Measurements from ENCODE around the gene DCUN1D4.

DCUN1D4 gene

GRCh38 chr4:51842554-51843308, at the start of gene DCUN1D4:
DCUN1D4 (plus strand) TSS chr4:51843153; CDS start chr4:51843243, 90 bp downstream.
- TF ChIP-seq, protein P1, sequence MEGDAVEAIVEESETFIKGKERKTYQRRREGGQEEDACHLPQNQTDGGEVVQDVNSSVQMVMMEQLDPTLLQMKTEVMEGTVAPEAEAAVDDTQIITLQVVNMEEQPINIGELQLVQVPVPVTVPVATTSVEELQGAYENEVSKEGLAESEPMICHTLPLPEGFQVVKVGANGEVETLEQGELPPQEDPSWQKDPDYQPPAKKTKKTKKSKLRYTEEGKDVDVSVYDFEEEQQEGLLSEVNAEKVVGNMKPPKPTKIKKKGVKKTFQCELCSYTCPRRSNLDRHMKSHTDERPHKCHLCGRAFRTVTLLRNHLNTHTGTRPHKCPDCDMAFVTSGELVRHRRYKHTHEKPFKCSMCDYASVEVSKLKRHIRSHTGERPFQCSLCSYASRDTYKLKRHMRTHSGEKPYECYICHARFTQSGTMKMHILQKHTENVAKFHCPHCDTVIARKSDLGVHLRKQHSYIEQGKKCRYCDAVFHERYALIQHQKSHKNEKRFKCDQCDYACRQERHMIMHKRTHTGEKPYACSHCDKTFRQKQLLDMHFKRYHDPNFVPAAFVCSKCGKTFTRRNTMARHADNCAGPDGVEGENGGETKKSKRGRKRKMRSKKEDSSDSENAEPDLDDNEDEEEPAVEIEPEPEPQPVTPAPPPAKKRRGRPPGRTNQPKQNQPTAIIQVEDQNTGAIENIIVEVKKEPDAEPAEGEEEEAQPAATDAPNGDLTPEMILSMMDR (conservative IDR thresholded peaks at IDR 0.05; ENCODE audit: control insufficient read depth, insufficient read depth, low read depth, low read length), result peak; percentile 17
- DNase-seq (ENCODE audit: low read depth), result peak; percentile 99
- H3K4me3 ChIP-seq (ENCODE audit: control insufficient read depth, low read depth, low read length), result peak within 1 kb of the TSS; percentile 86

- DNase-seq (ENCODE audit: low read depth), result no peak
- TF ChIP-seq, protein P1 (conservative IDR thresholded peaks at IDR 0.05; ENCODE audit: control insufficient read depth, insufficient read depth, low read depth, low read length), result no peak
- H3K4me3 ChIP-seq (ENCODE audit: control insufficient read depth, low read depth, low read length), result no peak overlapping the region
Measured at GRCh38 chr4:51820443-51821234, 22.3 kb upstream of the DCUN1D4 start.

GRCh38 chr4:51825341-51825740, 17.6 kb upstream of the DCUN1D4 start:
- no peak for DNase-seq (ENCODE audit: low read depth)
- H3K4me3 ChIP-seq (ENCODE audit: control insufficient read depth, low read depth, low read length), result no peak overlapping the region
- TF ChIP-seq, protein P1 (conservative IDR thresholded peaks at IDR 0.05; ENCODE audit: control insufficient read depth, insufficient read depth, low read depth, low read length), result no peak

DNA sequence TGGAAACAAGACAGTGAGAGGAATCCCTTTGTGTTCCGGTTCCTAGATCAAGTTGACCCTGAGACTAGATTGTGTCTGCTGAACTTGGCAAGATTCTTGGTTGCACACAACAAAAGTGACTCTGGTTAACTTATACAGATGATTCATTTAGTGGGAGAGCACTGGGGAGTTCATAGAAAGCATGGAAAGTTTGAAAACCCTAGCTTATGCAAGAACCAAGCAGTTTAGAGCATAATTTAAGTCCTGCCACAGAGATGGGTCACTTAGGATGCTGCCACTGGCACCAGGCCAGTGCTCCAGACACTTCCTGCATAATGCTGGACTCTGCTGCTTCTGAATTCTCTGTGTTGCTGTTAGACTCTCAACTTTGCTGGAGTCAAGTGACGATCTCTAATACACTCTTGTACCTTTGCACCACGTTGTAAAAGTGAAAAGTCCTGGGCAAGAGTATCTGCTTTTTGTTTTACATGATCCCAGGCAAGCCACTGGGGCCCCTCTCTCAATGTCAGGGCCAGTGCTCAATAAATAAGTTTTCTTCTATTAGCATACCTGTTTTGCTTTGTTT, 12.7 kb upstream of the DCUN1D4 start:
- TF ChIP-seq, protein P1 (conservative IDR thresholded peaks at IDR 0.05; ENCODE audit: control insufficient read depth, insufficient read depth, low read depth, low read length), result no peak
- H3K4me3 ChIP-seq (ENCODE audit: control insufficient read depth, low read depth, low read length), result no peak overlapping the region
- DNase-seq (ENCODE audit: low read depth), result no peak

DNA sequence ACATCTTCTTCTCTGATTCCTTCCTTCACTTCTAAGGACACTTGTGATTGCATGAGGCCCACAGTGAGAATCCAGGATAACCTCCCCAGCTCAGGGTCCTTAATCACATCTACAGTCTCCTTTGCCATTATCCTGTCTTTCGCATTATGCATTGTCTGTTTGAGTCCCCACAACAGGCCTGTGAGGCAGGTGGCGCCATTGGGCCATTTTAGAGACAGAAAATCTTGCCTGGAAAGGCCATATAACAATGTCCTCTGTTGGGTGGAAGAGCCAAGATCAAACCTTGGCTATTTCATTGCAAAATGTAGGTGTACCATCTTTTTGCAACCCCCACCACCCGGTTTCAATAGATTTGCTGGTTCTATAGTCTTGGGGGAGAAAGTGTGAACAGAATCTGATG, 11.8 kb upstream of the DCUN1D4 start:
- DNase-seq (ENCODE audit: low read depth), result peak; percentile 55
- TF ChIP-seq, protein P1 (conservative IDR thresholded peaks at IDR 0.05; ENCODE audit: control insufficient read depth, insufficient read depth, low read depth, low read length), result peak; percentile 74
- no peak overlapping the region for H3K4me3 ChIP-seq (ENCODE audit: control insufficient read depth, low read depth, low read length)

DNA sequence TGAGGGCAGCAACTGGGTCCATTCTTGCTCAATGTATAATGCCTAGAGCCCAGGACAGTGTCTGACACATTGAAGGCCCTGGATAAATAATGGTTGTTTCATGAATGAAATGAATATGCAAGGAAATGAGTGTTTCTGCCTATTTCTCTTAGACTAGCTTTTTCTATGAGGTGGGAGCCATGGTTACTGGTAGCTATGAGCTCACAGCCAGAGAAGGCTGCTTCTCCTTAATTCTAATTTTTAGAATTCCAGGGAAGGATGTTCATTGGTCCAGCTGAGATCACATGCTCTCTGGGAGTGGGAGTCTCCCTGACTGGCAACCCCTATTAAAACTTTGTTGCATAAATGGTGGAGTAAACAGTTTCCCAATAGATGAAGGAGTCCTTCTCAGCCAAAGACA, 9.7 kb upstream of the DCUN1D4 start:
- no peak for DNase-seq (ENCODE audit: low read depth)
- TF ChIP-seq, protein P1 (conservative IDR thresholded peaks at IDR 0.05; ENCODE audit: control insufficient read depth, insufficient read depth, low read depth, low read length), result no peak

More for the DNA sequence above, 9.7 kb upstream of the DCUN1D4 start:
- H3K4me3 ChIP-seq (ENCODE audit: control insufficient read depth, low read depth, low read length), result no peak overlapping the region

Data from fibroblast of mammary gland (primary cell).